Measurements from ENCODE around the gene DGKQ.

DGKQ gene

DNA sequence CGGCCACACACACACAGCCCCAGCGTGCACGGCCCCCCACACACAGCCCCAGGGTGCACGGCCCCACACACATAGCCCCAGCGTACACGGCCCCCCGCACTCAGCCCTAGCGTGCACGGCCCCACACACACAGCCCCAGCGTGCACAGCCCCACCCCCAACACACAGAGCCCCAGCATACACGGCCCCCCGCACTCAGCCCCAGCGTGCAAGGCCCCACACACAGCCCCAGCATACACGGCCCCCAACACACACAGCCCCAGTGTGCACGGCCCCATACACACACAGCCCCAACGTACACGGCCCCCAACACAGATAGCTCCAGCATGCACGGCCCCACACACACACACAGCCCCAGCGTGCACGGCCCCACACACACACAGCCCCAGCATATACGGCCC lies 58.8 kb downstream of the DGKQ start:
- no peak for DNase-seq (ENCODE audit: low read depth in 1 of 2, low spot score in 1 of 2)
- TF ChIP-seq, protein P1, sequence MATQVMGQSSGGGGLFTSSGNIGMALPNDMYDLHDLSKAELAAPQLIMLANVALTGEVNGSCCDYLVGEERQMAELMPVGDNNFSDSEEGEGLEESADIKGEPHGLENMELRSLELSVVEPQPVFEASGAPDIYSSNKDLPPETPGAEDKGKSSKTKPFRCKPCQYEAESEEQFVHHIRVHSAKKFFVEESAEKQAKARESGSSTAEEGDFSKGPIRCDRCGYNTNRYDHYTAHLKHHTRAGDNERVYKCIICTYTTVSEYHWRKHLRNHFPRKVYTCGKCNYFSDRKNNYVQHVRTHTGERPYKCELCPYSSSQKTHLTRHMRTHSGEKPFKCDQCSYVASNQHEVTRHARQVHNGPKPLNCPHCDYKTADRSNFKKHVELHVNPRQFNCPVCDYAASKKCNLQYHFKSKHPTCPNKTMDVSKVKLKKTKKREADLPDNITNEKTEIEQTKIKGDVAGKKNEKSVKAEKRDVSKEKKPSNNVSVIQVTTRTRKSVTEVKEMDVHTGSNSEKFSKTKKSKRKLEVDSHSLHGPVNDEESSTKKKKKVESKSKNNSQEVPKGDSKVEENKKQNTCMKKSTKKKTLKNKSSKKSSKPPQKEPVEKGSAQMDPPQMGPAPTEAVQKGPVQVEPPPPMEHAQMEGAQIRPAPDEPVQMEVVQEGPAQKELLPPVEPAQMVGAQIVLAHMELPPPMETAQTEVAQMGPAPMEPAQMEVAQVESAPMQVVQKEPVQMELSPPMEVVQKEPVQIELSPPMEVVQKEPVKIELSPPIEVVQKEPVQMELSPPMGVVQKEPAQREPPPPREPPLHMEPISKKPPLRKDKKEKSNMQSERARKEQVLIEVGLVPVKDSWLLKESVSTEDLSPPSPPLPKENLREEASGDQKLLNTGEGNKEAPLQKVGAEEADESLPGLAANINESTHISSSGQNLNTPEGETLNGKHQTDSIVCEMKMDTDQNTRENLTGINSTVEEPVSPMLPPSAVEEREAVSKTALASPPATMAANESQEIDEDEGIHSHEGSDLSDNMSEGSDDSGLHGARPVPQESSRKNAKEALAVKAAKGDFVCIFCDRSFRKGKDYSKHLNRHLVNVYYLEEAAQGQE (IDR thresholded peaks at IDR 0.05; ENCODE audit: insufficient replicate concordance, low read depth), result no peak
- TF ChIP-seq GABPA (IDR thresholded peaks at IDR 0.05; ENCODE audit: low read depth), result no peak
- TF ChIP-seq SPI1 (IDR thresholded peaks at IDR 0.05; ENCODE audit: borderline replicate concordance, low read depth), result no peak
- TF ChIP-seq POLR2AphosphoS5 (IDR thresholded peaks at IDR 0.05; ENCODE audit: low read depth), result no peak
- TF ChIP-seq, protein P2, sequence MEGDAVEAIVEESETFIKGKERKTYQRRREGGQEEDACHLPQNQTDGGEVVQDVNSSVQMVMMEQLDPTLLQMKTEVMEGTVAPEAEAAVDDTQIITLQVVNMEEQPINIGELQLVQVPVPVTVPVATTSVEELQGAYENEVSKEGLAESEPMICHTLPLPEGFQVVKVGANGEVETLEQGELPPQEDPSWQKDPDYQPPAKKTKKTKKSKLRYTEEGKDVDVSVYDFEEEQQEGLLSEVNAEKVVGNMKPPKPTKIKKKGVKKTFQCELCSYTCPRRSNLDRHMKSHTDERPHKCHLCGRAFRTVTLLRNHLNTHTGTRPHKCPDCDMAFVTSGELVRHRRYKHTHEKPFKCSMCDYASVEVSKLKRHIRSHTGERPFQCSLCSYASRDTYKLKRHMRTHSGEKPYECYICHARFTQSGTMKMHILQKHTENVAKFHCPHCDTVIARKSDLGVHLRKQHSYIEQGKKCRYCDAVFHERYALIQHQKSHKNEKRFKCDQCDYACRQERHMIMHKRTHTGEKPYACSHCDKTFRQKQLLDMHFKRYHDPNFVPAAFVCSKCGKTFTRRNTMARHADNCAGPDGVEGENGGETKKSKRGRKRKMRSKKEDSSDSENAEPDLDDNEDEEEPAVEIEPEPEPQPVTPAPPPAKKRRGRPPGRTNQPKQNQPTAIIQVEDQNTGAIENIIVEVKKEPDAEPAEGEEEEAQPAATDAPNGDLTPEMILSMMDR (IDR thresholded peaks at IDR 0.05; ENCODE audit: insufficient read depth, low read length), result no peak
- Histone ChIP-seq H3K27me3 (ENCODE audit: insufficient read depth, poor library complexity, severe bottlenecking) (no peaks in the 10 kb centered on the region), H3K27ac (replicated peaks) (no peak overlapping the region), H3K4me3 (replicated peaks; ENCODE audit: insufficient read depth, low read length) (no peak overlapping the region; the same call in 1 of the 2 replicates)

DNA sequence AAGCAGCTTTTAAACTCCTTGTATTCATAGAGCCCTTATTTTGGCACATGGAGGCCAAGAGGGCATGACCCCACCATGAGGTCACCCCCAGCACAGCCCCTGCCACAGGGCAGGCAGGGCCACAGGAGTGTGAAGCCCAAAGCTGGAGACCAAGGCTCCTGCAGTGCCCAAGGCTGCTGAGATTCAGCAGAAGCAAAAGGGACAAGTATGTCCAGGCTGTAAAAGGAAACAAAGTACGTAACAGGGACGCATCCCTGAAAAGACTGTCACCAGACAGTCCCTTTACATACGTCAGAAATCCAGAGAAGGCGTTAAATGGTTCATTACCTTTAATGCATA lies 60.1 kb downstream of the DGKQ start:
- H3K27me3 ChIP-seq (ENCODE audit: insufficient read depth, poor library complexity, severe bottlenecking), result no peaks in the 10 kb centered on the region
- TF ChIP-seq, protein P1 (IDR thresholded peaks at IDR 0.05; ENCODE audit: insufficient replicate concordance, low read depth), result no peak
- TF ChIP-seq GABPA (IDR thresholded peaks at IDR 0.05; ENCODE audit: low read depth), result no peak
- TF ChIP-seq, protein P2 (IDR thresholded peaks at IDR 0.05; ENCODE audit: insufficient read depth, low read length), result no peak
- TF ChIP-seq POLR2AphosphoS5 (IDR thresholded peaks at IDR 0.05; ENCODE audit: low read depth), result no peak
- no peak for TF ChIP-seq SPI1 (IDR thresholded peaks at IDR 0.05; ENCODE audit: borderline replicate concordance, low read depth)

DNA sequence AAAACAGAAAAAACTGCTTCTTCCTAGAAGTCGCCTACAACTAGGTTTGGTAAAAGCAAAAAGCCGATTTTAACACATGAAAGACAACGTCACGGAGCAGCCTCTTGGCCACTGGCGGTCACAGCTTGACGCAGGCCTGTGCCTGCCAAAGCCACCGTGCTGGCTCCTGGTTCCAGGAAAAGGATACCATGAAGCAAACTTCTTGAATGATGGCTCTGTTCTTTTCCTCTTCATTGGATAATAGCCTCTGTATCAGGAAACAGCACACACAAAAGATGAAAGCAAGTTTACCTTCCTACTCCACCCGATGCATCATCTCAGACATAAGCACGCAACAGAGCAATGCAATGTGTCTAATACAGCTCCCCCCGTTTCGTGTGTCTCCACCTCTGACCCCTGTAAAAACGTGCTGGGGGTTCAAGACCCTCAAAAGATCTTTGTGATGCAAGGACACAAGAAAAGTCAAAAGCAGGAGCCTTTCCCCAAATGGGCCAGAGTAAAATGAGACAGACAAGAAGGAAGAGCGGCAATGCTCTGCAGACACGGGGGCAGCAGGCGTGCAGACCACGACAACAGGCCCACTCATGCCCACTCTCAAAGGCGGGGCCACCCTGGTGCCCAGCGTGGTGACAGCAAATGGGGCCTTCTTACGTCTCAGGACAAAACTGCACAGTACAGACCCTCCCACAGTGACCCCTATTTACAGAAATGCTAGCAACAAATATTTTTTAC lies 60.7 kb downstream of the DGKQ start:
- no peak for DNase-seq (ENCODE audit: low read depth in 1 of 2, low spot score in 1 of 2)
- TF ChIP-seq, protein P2 (IDR thresholded peaks at IDR 0.05; ENCODE audit: insufficient read depth, low read length), result no peak
- no peak for TF ChIP-seq SPI1 (IDR thresholded peaks at IDR 0.05; ENCODE audit: borderline replicate concordance, low read depth)
- no peak for TF ChIP-seq POLR2AphosphoS5 (IDR thresholded peaks at IDR 0.05; ENCODE audit: low read depth)
- no peak for TF ChIP-seq GABPA (IDR thresholded peaks at IDR 0.05; ENCODE audit: low read depth)
- TF ChIP-seq, protein P1 (IDR thresholded peaks at IDR 0.05; ENCODE audit: insufficient replicate concordance, low read depth), result no peak

More for the DNA sequence above, 60.1 kb downstream of the DGKQ start:
- Histone ChIP-seq H3K27ac (replicated peaks) (no peak overlapping the region), H3K4me3 (replicated peaks; ENCODE audit: insufficient read depth, low read length) (no peak overlapping the region)
- no peak for DNase-seq (ENCODE audit: low read depth in 1 of 2, low spot score in 1 of 2)

More for the DNA sequence above, 60.7 kb downstream of the DGKQ start:
- Histone ChIP-seq H3K27ac (replicated peaks) (no peak overlapping the region), H3K4me3 (replicated peaks; ENCODE audit: insufficient read depth, low read length) (no peak overlapping the region), H3K27me3 (ENCODE audit: insufficient read depth, poor library complexity, severe bottlenecking) (no peaks in the 10 kb centered on the region)

All from HL-60 (cell line).